Kidney capillary endothelial cell (primary cell): ENCODE data around the gene CCDC50.

Experiments used
- DNase-seq: peaks from one replicate; pipeline ENCODE4 v3.0.0-alpha.2; 2018; ENCODE audit warnings: low spot score

Gene CCDC50

GRCh38 chr3:191381303-191381702 is 52.1 kb downstream of the CCDC50 start:
- no peak for DNase-seq

GRCh38 chr3:191382661-191383060 is 53.5 kb downstream of the CCDC50 start:
- no peak for DNase-seq

- DNase-seq: no peak
Observed at GRCh38 chr3:191383124-191383523, 53.9 kb downstream of the CCDC50 start.

- DNase-seq: no peak
Observed at GRCh38 chr3:191385101-191385500, 55.9 kb downstream of the CCDC50 start.

- DNase-seq: no peak
Observed at GRCh38 chr3:191387441-191388077, 58.4 kb downstream of the CCDC50 start.

GRCh38 chr3:191388823-191389222 is 59.6 kb downstream of the CCDC50 start:
- no peak for DNase-seq

- DNase-seq: no peak
Observed at GRCh38 chr3:191390580-191390979, 61.4 kb downstream of the CCDC50 start.

- no peak for DNase-seq
Observed at GRCh38 chr3:191391861-191392808, 62.9 kb downstream of the CCDC50 start.

- DNase-seq: no peak
Observed at GRCh38 chr3:191393146-191393545, 64.0 kb downstream of the CCDC50 start.

GRCh38 chr3:191397771-191398170 is 68.6 kb downstream of the CCDC50 start:
- no peak for DNase-seq

- DNase-seq: no peak
Observed at GRCh38 chr3:191398607-191399006, 69.4 kb downstream of the CCDC50 start.

GRCh38 chr3:191399918-191400317 is 70.7 kb downstream of the CCDC50 start:
- no peak for DNase-seq

GRCh38 chr3:191401775-191402357 is 72.7 kb downstream of the CCDC50 start:
- no peak for DNase-seq

GRCh38 chr3:191409791-191410359 is 80.7 kb downstream of the CCDC50 start:
- no peak for DNase-seq

- peak; percentile 88 for DNase-seq
Observed at GRCh38 chr3:191412759-191413158, 83.6 kb downstream of the CCDC50 start.

- no peak for DNase-seq
Observed at GRCh38 chr3:191414286-191414685, 85.1 kb downstream of the CCDC50 start.

- no peak for DNase-seq
Observed at GRCh38 chr3:191414732-191415131, 85.5 kb downstream of the CCDC50 start.

GRCh38 chr3:191415566-191415965 is 86.4 kb downstream of the CCDC50 start:
- DNase-seq: no peak

- DNase-seq: no peak
Observed at GRCh38 chr3:191417457-191417729, 88.2 kb downstream of the CCDC50 start.

- no peak for DNase-seq
Observed at GRCh38 chr3:191420771-191421170, 91.6 kb downstream of the CCDC50 start.

- no peak for DNase-seq
Observed at GRCh38 chr3:191424881-191425280, 95.7 kb downstream of the CCDC50 start.

- DNase-seq: no peak
Observed at GRCh38 chr3:191425322-191425734, 96.1 kb downstream of the CCDC50 start.

GRCh38 chr3:191426311-191426710 is 97.1 kb downstream of the CCDC50 start:
- DNase-seq: no peak
